Stimulated activated CD8-positive, alpha-beta memory T cell treated with anti-CD3 and anti-CD28 coated beads, Interleukin-15, amount 100 ng/mL, for 1 hour (primary cell): ENCODE measurements around the gene NKPD1.
"Not testable (repeated sequence)": the region's sequence is repeated elsewhere in the genome, so short reads cannot be mapped to it uniquely, and the experiment has no call there.

Source experiments
- DNase-seq: peaks from one replicate; pipeline ENCODE4 v3.0.0-alpha.2; 2020; ENCODE audit warnings: low read depth

NKPD1 gene

GRCh38 chr19:45139286-45140143 lies 21.3 kb downstream of the NKPD1 start:
- DNase-seq: no peak

GRCh38 chr19:45138303-45138751 lies 22.5 kb downstream of the NKPD1 start:
- no peak for DNase-seq

- no peak for DNase-seq
Observed at GRCh38 chr19:45137179-45137761, 23.5 kb downstream of the NKPD1 start.

DNA sequence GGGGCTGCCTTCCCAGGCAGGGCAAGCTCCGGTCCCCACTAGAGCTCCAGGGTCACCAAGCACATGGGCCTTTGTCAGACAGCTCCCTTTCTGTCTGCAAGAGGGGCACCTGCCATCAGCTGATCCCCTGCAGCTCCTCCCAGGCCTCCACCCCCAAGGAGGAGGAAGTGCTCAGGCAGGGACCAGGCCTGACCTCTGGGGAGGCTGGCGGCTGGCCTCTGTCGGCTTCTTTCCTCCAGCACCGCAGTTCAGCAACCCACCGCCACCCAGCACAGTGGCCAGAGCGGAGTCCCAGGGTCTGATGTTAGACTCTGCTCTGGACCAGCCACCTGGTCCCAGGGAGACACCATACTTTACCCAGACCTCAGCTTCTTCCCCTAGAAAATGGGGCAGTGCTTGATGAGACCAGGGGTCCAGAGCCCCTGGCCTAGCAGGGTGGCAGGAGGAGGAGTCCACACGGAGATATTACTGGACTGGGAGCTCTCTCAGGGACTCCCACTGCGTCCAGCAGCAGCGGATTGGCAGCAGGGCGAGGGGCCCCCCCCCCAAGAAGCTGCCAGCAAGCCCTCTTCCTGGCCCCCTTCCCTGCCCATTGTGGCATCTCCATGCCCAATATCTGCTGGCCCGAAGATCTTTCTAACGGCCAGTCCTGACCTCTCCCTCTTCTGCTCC lies 24.1 kb downstream of the NKPD1 start:
- DNase-seq: no peak

GRCh38 chr19:45135176-45135885 lies 25.5 kb downstream of the NKPD1 start:
- no peak for DNase-seq

DNA sequence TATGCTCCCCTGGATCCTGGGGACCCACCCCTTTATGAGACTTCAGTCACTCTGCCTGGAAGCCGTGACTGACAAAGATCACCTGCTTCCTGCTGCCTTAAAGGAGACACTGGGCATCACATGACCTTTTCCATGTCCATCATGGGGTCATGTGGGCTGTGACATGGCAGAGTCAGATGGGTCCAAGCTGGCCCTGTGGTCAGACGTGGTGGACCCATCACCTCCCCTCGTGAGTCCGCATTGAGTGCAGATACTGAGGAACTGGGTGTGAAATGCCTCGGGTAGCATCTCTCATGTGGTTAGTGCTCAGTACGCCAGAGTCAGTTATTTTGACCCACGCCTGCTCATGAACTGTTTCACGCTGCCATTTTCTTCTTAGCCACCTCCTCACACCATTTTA lies 27.1 kb downstream of the NKPD1 start:
- no peak for DNase-seq

GRCh38 chr19:45130888-45131615 lies 29.7 kb downstream of the NKPD1 start:
- no peak for DNase-seq

DNA sequence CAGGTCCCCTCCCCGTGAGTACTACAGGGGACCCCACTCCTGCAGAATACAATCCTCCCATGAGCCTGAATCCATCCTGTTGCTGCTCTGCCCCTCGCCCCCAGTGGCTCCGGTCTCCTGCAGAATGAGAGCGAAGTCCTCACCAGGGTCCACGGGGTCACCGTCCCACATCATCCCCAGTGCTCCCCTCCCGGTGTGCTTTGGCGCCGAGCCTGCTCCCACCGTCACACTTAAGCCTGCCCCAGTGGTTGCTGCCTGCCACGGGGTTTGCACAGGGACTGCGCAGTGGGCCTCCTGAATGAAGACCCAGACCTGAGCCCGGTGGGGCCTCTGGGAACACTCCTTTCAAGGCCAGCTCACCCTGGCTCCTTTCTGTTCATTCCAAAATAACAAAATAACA lies 30.5 kb downstream of the NKPD1 start:
- DNase-seq: no peak

GRCh38 chr19:45128806-45129205 lies 32.0 kb downstream of the NKPD1 start:
- no peak for DNase-seq

GRCh38 chr19:45128146-45128545 lies 32.6 kb downstream of the NKPD1 start:
- no peak for DNase-seq

DNA sequence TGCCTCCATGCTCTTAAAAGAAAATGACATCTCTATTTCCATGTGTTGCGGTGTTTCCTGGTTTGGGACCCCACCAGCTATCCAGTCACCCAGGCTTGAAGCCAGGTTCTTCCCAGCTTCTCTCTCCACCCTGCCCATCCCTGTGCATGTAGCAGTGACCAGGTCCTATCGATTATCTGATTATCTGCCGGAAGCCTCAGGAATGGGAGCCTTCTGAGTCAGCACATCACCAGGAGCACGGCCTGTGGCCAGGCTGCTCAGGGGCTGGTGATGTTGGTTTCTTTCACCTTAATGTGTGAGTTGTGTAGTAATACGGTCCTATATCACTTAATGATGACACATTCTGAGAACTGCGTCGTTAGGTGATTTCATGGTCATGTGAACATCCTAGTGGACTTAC lies 34.1 kb downstream of the NKPD1 start:
- DNase-seq: no peak

DNA sequence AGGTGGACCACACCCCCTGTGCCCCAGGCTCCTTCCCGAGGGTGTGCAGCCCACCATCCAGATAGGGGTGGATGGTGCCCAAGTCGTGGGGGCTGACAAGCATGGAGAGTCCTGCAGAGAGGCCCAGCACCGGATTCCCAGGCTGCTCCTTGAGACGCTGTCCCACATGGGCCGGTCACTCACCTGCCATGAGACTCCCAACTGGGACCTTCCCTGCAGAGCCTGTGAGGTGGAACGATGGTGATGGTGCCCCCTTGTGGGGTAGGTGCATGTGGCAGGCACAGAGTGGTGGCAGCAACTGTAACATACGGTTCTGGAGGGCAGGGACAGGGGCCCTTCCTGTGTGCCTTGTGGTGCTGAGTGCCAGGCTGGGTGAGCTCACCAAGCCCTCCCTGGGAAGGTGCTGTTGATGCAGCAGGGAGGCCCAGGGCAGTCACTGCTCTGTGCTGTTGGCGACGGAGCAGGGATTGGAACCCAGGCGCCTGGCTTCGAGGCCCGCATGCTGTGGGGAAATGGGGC lies 34.7 kb downstream of the NKPD1 start:
- peak; percentile 42 for DNase-seq

DNA sequence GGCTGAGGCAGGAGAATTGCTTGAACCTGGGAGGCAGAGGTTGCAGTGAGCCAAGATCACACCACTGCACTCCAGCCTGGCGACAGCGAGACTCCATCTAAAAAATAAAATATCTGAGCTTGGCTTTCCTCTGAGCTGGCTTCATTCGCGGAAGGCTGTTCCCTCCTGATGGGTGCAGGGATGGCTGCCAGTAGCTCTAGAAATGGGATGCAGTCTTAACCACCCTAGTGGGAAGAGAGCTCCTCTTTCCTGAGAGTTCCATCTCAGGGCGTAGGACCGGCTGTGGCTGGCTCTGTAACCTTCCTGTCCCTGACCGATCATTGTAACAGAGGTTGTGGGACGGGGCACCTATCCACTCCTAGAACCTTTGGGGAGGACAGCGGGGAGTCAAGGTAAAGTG lies 35.4 kb downstream of the NKPD1 start:
- DNase-seq: no peak

DNA sequence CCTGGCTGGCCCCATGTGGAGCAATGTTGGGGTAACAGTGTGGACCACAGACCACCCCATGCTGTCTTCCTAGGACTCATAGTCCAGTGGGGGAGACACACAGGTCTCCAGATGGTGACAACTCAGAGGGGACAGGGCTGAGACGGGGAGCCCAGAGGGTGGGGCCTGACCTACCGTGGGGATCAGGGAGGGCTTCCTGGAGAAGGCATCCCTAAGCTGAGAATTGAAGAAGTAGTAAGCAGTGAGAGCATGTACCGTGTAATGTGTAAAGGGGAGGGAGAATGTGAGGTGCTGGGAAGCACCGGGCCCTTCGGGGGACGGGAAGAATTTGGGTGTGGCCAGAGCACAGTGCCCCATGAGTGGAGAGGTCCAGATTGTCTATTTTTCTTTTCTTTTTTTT lies 36.8 kb downstream of the NKPD1 start:
- DNase-seq: no peak

- DNase-seq: no peak
Observed at GRCh38 chr19:45123440-45123850, 37.3 kb downstream of the NKPD1 start.

GRCh38 chr19:45122832-45123231 lies 38.0 kb downstream of the NKPD1 start:
- no peak for DNase-seq

DNA sequence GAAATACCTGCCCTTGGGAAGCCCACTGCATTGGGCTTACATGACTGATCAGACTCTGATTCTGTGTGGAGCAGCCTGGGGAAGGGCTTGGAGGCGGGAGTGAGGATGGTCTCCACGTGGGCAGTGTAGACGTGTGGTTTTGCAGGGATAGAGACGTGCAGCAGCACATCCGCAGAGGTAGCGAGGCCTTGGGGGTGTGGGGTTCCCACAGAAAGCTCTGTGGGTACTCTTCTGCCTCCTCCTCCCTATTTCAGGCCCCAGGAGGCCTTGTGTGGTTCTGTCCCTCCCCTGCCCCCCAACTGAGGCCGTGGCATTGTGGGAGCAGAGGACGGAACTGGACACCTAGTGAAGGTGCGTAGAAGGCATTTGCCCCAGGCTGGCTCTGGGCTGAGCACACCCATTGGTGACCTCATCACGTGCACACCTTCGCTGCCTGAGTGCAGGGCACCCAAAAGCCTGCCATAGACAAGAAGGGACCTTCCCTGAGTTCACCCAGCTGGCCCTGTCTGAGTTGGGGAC lies 38.9 kb downstream of the NKPD1 start:
- DNase-seq: no peak

DNA sequence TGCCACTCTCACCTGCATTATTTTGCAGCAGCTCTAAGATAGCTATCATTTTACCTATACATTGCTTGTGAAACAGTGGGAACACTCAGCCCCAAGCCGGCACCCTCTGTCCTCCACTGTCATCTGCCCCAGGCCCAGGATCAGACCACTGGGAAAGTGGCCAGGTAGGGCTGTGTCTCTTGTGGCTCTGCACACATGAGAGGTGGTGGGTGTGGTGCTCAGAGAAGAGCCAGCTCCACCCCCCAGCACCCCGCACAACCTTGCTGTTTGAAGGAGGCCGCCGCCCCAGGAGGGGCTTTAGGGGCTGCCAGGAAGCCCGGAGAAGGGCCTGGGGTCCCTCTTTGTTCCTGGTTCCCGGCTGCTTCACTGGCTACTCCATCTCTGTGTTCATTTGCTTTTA lies 41.2 kb downstream of the NKPD1 start:
- DNase-seq: no peak

GRCh38 chr19:45118591-45119355 lies 42.0 kb downstream of the NKPD1 start:
- DNase-seq: not testable (repeated sequence)

DNA sequence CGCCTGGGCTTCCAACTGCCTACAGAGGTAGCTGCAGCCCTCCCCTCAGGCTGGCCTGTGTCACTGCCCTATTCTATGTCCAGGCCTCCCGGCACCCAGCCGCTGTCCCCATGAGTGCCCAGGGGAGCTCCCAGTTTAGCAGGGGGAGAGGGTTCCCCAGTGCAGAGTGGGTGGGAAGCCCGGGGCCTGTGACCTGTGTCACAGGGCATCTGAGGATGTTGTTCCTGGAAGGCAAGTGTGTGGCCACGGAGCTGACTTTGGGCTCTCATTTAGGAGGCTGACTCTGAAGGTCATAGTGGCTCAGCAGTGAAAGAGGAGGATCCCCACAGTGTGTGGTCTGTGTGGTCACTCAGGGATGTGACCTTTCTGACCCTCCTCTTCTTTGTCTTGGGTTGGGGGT lies 42.7 kb downstream of the NKPD1 start:
- no peak for DNase-seq

DNA sequence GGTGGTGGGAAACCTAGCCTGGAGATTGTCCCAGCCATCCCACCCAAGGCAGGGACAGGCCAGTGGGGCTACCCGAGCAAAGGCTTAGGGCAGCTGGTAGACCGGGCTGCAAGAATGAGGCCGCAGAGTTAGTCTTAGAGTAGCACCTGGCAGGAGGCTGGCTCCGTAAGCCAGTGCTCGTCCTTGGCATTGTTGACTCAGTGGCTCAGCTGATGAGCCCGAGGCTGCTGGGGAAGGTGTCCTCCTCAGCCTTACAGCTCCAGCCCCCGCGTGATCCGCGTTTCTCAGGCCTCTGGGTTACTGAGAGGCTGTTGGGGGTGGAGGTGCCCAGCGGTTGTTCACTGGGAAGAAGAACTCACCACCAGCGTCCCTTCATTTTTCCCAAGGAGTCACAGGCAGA lies 43.1 kb downstream of the NKPD1 start:
- no peak for DNase-seq
